ENCODE results near the gene TRPM1.

- TF ChIP-seq ZNF274 (IDR thresholded peaks at IDR 0.05; ENCODE audit: low read depth, low read length) (no peak), YY1 (IDR thresholded peaks at IDR 0.05; ENCODE audit: insufficient read depth, insufficient read length) (no peak), SUZ12 (IDR thresholded peaks at IDR 0.05; ENCODE audit: extremely low read depth, insufficient read depth, insufficient read length) (no peak)
These were observed 116.4 kb downstream of the TRPM1 start for GRCh38 chr15:30985081-30985531.
